NB4 (cell line): ENCODE measurements around the gene ERGIC3.

Experiments
- CTCF ChIP-seq: IDR thresholded peaks from one replicate; pipeline ENCODE4 v1.5.1; 2012; ENCODE audit warnings: low read depth, low read length
- POLR2A ChIP-seq: IDR thresholded peaks from 2 replicates; pipeline ENCODE4 v1.6.1; 2011; ENCODE audit warnings: mild to moderate bottlenecking; ENCODE audit not compliant: insufficient read length; ENCODE audit errors: extremely low read depth

GRCh38 chr20:35552914-35553313 lies 11.0 kb downstream of the ERGIC3 start:
- TF ChIP-seq CTCF (no peak), POLR2A (no peak)
